HepG2 (cell line): Measurements from ENCODE around the gene ZNF345. TPM values are rescaled to one million over a fixed set of nuclear protein-coding genes. Genes with fewer than 3 reads are reported as not detected.

Experiments
- HDAC1 ChIP-seq: sonication (generic); formaldehyde crosslinking; IDR thresholded peaks from 2 replicates; pipeline ENCODE4 v1.5.1; 2020; ENCODE audit warnings: mild to moderate bottlenecking, missing genetic modification reagents
- MZF1 ChIP-seq: sonication (generic); formaldehyde crosslinking; IDR thresholded peaks from 2 replicates; pipeline ENCODE4 v1.8.1; 2023; ENCODE audit warnings: mild to moderate bottlenecking, missing genetic modification reagents, borderline replicate concordance
- TBP ChIP-seq: sonication (generic); formaldehyde crosslinking; IDR thresholded peaks from 2 replicates; pipeline ENCODE4 v1.5.0; 2020; ENCODE audit warnings: missing genetic modification reagents
- ZFP36L2 ChIP-seq: sonication (generic); formaldehyde crosslinking; IDR thresholded peaks from 2 replicates; pipeline ENCODE4 v1.4.0; 2020; ENCODE audit warnings: missing genetic modification reagents
- ZNF224 ChIP-seq: sonication (generic); formaldehyde crosslinking; IDR thresholded peaks from 2 replicates; pipeline ENCODE4 v1.5.0; 2020; ENCODE audit warnings: mild to moderate bottlenecking, missing genetic modification reagents
- ZSCAN9 ChIP-seq: IDR thresholded peaks from 2 replicates; pipeline ENCODE4 v1.6.1; 2016; ENCODE audit warnings: borderline replicate concordance
- polyA plus RNA-seq, 8 experiments: library from polyadenylated mRNA; depleted of rRNA in 3 of 8; stranded (reverse) in 7 of 8; unstranded in 1 of 8; fragments of >200 nt; fragmentation: Illumina TruSeq in 4 of 8; extraction: Trizol in 4 of 8; gene quantifications; 2 replicates each; pipeline versions ENCODE4 v1.2.1 to v1.2.3, GENCODE V29; 2011 to 2016; ENCODE audit warnings: low read depth in 4 of 8, missing spikeins in 1 of 8, mixed read lengths in 1 of 8; ENCODE audit not compliant: insufficient read depth in 1 of 8
- total RNA-seq, 5 experiments: library from RNA; depleted of rRNA; stranded (reverse); fragments of >200 nt; fragmentation: Illumina TruSeq; extraction: Trizol; gene quantifications; 2 replicates each; pipeline ENCODE4 v1.2.3, GENCODE V29; 2016; ENCODE audit warnings: low read depth in 1 of 5
- TF ChIP-seq, protein P1 (sequence below): sonication (generic); formaldehyde crosslinking; IDR thresholded peaks from 2 replicates; pipeline ENCODE4 v1.4.0; 2020; ENCODE audit warnings: missing genetic modification reagents
- TF ChIP-seq, protein P2 (sequence below): sonication (generic); formaldehyde crosslinking; IDR thresholded peaks from 2 replicates; pipeline ENCODE4 v1.5.1; 2020; ENCODE audit warnings: missing genetic modification reagents, mild to moderate bottlenecking, borderline replicate concordance
- TF ChIP-seq, protein P3 (sequence below): sonication (generic); formaldehyde crosslinking; IDR thresholded peaks from 2 replicates; pipeline ENCODE4 v1.4.0; 2020; ENCODE audit warnings: low read depth, missing genetic modification reagents
- TF ChIP-seq, protein P4 (sequence below): sonication (generic); formaldehyde crosslinking; IDR thresholded peaks from 2 replicates; pipeline ENCODE4 v1.5.1; 2020; ENCODE audit warnings: missing genetic modification reagents, mild to moderate bottlenecking, borderline replicate concordance
- TF ChIP-seq, protein P5 (sequence below): sonication (generic); formaldehyde crosslinking; IDR thresholded peaks from 2 replicates; pipeline ENCODE4 v1.5.0; 2020; ENCODE audit warnings: missing genetic modification reagents
- TF ChIP-seq, protein P6 (sequence below): sonication (generic); formaldehyde crosslinking; IDR thresholded peaks from 2 replicates; pipeline ENCODE4 v1.5.1; 2020; ENCODE audit warnings: missing genetic modification reagents, mild to moderate bottlenecking, borderline replicate concordance

The ZNF345 gene
- total and polyA plus RNA-seq, 2 of the 13 experiments (the other 11 are each of a cell fraction or from before 2014, with no cell fraction given): 2.6 to 2.9 TPM

DNA sequence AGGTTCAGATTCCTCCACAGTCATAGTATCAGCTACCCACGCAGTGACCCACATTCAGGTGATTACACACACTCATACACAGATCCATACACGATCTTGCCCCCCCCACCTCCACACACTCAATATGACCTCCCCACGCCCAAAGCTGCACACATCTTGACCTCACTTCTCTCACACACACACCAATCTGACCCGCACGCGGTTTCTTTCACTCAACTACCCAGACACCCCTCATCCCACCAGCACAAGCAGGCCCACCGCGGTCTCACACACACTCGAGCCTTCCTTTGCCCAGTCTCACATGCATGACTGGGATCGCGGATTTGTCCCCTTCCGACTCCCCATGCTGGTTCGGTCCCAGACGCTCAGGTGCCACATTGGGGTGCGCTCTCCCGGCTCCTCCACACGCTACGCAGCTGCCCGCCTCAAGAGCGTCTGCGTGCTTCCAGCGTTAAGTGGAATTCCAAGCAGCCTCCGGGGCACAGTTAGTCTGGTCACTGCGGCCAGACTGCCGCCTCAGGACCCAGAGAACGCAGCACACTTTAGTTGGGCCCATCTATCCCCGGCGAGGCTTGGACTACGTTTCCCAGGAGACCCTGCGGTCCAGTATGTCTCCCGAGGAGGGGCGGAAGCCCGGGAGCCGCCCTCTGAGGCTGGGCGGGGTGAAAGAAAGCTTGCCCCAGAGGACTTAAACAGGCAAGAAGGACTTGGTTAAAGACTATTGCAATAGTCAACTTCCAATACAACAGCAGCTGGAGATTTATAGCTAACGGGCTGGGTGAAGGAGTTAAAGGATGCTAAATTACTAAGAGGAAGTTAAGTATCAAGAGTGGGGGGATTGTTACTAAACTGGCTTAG, 746 bp upstream of the ZNF345 start (continued):
- TF ChIP-seq, protein P1, sequence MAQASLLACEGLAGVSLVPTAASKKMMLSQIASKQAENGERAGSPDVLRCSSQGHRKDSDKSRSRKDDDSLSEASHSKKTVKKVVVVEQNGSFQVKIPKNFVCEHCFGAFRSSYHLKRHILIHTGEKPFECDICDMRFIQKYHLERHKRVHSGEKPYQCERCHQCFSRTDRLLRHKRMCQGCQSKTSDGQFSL (CRISPR knock-in tag): 0 out of 2 replicates have a peak, but pooled peaks have one; percentile 48
- TF ChIP-seq MZF1 (CRISPR knock-in tag) (no peak), TBP (no peak), ZFP36L2 (CRISPR knock-in tag) (no peak), ZNF224 (CRISPR knock-in tag) (no peak), HDAC1 (CRISPR knock-in tag) (no peak), ZSCAN9 (no peak)
- TF ChIP-seq, protein P2, sequence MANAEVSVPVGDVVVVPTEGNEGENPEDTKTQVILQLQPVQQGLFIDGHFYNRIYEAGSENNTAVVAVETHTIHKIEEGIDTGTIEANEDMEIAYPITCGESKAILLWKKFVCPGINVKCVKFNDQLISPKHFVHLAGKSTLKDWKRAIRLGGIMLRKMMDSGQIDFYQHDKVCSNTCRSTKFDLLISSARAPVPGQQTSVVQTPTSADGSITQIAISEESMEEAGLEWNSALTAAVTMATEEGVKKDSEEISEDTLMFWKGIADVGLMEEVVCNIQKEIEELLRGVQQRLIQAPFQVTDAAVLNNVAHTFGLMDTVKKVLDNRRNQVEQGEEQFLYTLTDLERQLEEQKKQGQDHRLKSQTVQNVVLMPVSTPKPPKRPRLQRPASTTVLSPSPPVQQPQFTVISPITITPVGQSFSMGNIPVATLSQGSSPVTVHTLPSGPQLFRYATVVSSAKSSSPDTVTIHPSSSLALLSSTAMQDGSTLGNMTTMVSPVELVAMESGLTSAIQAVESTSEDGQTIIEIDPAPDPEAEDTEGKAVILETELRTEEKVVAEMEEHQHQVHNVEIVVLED (CRISPR knock-in tag): peak; percentile 57; the same call in 1 of the 2 replicates
- TF ChIP-seq, protein P3, sequence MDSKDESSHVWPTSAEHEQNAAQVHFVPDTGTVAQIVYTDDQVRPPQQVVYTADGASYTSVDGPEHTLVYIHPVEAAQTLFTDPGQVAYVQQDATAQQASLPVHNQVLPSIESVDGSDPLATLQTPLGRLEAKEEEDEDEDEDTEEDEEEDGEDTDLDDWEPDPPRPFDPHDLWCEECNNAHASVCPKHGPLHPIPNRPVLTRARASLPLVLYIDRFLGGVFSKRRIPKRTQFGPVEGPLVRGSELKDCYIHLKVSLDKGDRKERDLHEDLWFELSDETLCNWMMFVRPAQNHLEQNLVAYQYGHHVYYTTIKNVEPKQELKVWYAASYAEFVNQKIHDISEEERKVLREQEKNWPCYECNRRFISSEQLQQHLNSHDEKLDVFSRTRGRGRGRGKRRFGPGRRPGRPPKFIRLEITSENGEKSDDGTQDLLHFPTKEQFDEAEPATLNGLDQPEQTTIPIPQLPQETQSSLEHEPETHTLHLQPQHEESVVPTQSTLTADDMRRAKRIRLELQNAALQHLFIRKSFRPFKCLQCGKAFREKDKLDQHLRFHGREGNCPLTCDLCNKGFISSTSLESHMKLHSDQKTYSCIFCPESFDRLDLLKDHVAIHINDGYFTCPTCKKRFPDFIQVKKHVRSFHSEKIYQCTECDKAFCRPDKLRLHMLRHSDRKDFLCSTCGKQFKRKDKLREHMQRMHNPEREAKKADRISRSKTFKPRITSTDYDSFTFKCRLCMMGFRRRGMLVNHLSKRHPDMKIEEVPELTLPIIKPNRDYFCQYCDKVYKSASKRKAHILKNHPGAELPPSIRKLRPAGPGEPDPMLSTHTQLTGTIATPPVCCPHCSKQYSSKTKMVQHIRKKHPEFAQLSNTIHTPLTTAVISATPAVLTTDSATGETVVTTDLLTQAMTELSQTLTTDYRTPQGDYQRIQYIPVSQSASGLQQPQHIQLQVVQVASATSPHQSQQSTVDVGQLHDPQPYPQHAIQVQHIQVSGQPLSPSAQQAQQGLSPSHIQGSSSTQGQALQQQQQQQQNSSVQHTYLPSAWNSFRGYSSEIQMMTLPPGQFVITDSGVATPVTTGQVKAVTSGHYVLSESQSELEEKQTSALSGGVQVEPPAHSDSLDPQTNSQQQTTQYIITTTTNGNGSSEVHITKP (CRISPR knock-in tag): peak; percentile 64
- TF ChIP-seq, protein P4, sequence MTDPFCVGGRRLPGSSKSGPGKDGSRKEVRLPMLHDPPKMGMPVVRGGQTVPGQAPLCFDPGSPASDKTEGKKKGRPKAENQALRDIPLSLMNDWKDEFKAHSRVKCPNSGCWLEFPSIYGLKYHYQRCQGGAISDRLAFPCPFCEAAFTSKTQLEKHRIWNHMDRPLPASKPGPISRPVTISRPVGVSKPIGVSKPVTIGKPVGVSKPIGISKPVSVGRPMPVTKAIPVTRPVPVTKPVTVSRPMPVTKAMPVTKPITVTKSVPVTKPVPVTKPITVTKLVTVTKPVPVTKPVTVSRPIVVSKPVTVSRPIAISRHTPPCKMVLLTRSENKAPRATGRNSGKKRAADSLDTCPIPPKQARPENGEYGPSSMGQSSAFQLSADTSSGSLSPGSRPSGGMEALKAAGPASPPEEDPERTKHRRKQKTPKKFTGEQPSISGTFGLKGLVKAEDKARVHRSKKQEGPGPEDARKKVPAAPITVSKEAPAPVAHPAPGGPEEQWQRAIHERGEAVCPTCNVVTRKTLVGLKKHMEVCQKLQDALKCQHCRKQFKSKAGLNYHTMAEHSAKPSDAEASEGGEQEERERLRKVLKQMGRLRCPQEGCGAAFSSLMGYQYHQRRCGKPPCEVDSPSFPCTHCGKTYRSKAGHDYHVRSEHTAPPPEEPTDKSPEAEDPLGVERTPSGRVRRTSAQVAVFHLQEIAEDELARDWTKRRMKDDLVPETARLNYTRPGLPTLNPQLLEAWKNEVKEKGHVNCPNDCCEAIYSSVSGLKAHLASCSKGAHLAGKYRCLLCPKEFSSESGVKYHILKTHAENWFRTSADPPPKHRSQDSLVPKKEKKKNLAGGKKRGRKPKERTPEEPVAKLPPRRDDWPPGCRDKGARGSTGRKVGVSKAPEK (CRISPR knock-in tag): no peak
- TF ChIP-seq, protein P5, sequence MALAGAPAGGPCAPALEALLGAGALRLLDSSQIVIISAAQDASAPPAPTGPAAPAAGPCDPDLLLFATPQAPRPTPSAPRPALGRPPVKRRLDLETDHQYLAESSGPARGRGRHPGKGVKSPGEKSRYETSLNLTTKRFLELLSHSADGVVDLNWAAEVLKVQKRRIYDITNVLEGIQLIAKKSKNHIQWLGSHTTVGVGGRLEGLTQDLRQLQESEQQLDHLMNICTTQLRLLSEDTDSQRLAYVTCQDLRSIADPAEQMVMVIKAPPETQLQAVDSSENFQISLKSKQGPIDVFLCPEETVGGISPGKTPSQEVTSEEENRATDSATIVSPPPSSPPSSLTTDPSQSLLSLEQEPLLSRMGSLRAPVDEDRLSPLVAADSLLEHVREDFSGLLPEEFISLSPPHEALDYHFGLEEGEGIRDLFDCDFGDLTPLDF (CRISPR knock-in tag): peak; percentile 27; the same call in 1 of the 2 replicates
- TF ChIP-seq, protein P6, sequence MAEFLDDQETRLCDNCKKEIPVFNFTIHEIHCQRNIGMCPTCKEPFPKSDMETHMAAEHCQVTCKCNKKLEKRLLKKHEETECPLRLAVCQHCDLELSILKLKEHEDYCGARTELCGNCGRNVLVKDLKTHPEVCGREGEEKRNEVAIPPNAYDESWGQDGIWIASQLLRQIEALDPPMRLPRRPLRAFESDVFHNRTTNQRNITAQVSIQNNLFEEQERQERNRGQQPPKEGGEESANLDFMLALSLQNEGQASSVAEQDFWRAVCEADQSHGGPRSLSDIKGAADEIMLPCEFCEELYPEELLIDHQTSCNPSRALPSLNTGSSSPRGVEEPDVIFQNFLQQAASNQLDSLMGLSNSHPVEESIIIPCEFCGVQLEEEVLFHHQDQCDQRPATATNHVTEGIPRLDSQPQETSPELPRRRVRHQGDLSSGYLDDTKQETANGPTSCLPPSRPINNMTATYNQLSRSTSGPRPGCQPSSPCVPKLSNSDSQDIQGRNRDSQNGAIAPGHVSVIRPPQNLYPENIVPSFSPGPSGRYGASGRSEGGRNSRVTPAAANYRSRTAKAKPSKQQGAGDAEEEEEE (CRISPR knock-in tag): no peak
